ENCODE measurements around the gene PCBD2.
"Not testable (repeated sequence)": the region's sequence is repeated elsewhere in the genome, so short reads cannot be mapped to it uniquely, and the experiment has no call there.

The PCBD2 gene

DNA sequence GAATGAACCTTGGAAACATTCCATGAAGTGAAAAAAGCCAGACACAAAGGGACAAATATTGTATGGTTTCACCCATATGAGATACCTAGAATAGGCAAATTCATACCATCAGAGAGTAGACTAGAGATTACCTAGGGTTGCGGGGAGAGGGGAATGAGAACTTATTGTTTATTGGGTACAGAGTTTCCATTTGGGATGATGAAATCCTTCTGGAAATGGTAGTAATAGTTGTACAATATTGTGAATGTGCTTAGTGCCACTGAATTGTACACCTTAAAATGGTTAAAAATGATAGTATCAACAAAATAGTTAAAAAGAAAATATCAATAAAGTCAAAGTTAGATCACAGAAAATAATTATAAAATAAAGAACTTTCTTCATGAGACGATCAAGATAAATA lies 88.2 kb downstream of the PCBD2 start:
- TF ChIP-seq CTCF (IDR thresholded peaks at IDR 0.05; ENCODE audit: insufficient read depth, low read length, missing control alignments) = no peak
- CTCF ChIA-PET = no interaction called here
- POLR2A ChIA-PET = no interaction called here
- no peak overlapping the region for H3K4me3 ChIP-seq (ENCODE audit: low read depth, low read length)
- no peak for DNase-seq (ENCODE audit: low read depth, low spot score)

GRCh38 chr5:134994560-134995156 lies 89.7 kb downstream of the PCBD2 start:
- POLR2A ChIA-PET = no interaction called here
- no peak overlapping the region for H3K4me3 ChIP-seq (ENCODE audit: low read depth, low read length)
- DNase-seq (ENCODE audit: low read depth, low spot score) = no peak
- no peak for TF ChIP-seq CTCF (IDR thresholded peaks at IDR 0.05; ENCODE audit: insufficient read depth, low read length, missing control alignments)
- CTCF ChIA-PET = no interaction called here

GRCh38 chr5:134995850-134996402 lies 91.0 kb downstream of the PCBD2 start:
- CTCF ChIA-PET = interaction anchor here (0.9 to 1.1 kb wide), 2 partner anchors 15 to 195 kb away, joined by 3 to 4 read pairs; no protein-coding TSS in a partner anchor
- no peak for TF ChIP-seq CTCF (IDR thresholded peaks at IDR 0.05; ENCODE audit: insufficient read depth, low read length, missing control alignments)
- no peak overlapping the region for H3K4me3 ChIP-seq (ENCODE audit: low read depth, low read length)
- no peak for DNase-seq (ENCODE audit: low read depth, low spot score)
- POLR2A ChIA-PET = no interaction called here

- POLR2A ChIA-PET = no interaction called here
- no peak for DNase-seq (ENCODE audit: low read depth, low spot score)
These were observed 92.1 kb downstream of the PCBD2 start for GRCh38 chr5:134997015-134997414.

GRCh38 chr5:134998068-134998467 lies 93.1 kb downstream of the PCBD2 start:
- H3K4me3 ChIP-seq (ENCODE audit: low read depth, low read length); POLR2A ChIA-PET; DNase-seq (ENCODE audit: low read depth, low spot score); CTCF ChIA-PET: not testable (repeated sequence)

More at GRCh38 chr5:134997015-134997414, 92.1 kb downstream of the PCBD2 start:
- no peak overlapping the region for H3K4me3 ChIP-seq (ENCODE audit: low read depth, low read length)
- TF ChIP-seq CTCF (IDR thresholded peaks at IDR 0.05; ENCODE audit: insufficient read depth, low read length, missing control alignments) = no peak
- CTCF ChIA-PET = no interaction called here

DNA sequence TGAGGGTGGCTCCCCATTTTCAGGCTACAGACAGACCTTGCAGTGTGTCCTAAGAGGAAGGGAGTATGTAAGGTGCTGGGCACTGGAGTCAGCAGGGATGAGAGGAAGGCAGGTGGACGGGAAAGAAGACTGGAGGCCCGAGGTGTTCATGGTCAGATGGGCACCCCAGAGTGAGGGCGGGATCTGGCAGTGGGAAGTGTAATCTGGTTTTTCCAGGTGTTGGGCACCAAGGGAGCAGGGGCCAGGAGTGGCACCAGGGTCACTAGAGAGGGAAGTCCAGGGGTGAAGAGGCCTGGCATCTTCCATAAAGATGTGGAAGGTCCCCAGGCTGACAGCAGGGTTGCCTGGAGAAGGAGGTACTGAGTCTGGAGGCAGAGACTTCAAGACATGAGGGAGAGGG lies 99.4 kb downstream of the PCBD2 start:
- no peak for DNase-seq (ENCODE audit: low read depth, low spot score)
- ChIA-PET CTCF (interaction anchor here (1.3 kb wide), 1 partner anchor 422 kb away, joined by 3 read pairs; no protein-coding TSS in a partner anchor), POLR2A (no interaction called here)
- TF ChIP-seq CTCF (IDR thresholded peaks at IDR 0.05; ENCODE audit: insufficient read depth, low read length, missing control alignments) = no peak
- no peak overlapping the region for H3K4me3 ChIP-seq (ENCODE audit: low read depth, low read length)

DNA sequence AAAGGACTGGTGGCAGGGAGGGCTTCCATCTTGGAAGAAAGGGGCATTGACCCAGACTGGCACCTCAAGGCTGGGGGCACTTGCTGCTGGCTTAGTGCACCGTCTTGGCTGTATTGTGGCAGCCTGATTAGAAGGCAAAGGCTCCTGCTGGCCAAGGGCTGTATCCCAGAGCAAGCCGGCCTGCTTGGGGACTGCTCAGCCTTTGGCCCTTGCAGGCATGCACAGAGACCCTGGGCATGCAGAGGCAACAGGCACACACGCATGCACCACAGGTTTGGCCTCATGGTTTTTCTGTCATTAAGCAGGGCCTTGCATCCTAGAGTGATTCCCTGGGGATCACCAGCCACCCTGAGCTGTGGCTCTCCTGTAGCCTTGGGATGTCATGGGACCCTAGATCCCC lies 100.1 kb downstream of the PCBD2 start:
- no peak for TF ChIP-seq CTCF (IDR thresholded peaks at IDR 0.05; ENCODE audit: insufficient read depth, low read length, missing control alignments)
- ChIA-PET CTCF (no interaction called here), POLR2A (no interaction called here)
- DNase-seq (ENCODE audit: low read depth, low spot score) = no peak
- H3K4me3 ChIP-seq (ENCODE audit: low read depth, low read length) = no peak overlapping the region
